Thoracic aorta (tissue), 2 donors: Measurements from ENCODE around the gene ATP12A. TPM values are rescaled to one million over a fixed set of nuclear protein-coding genes. Genes with fewer than 3 reads are reported as not detected.

ENCODE experiments used
- ATAC-seq: fragments of 150-250 bp; one replicate; pipeline ENCODE4 v1.8.0; 2017; ENCODE audit warnings: low read depth; ENCODE audit not compliant: insufficient number of reproducible peaks, low FRiP score
- DNase-seq: peaks from one replicate; pipeline ENCODE4 v3.0.0-alpha.2; 2020; ENCODE audit warnings: low spot score
- H3K27ac ChIP-seq, 2 donors: fragments of 200-600 bp; sonication (generic); 1 replicate in 1 of 2; 2 replicates in 1 of 2; pipeline ENCODE4 v1.5.1; 2016; ENCODE audit warnings: mild to moderate bottlenecking in 2 of 2, moderate library complexity in 2 of 2
- H3K27me3 ChIP-seq: fragments of 200-600 bp; sonication (generic); replicated peaks from 2 replicates; pipeline ENCODE4 v1.6.0; 2016; ENCODE audit warnings: mild to moderate bottlenecking; ENCODE audit not compliant: insufficient read depth
- H3K36me3 ChIP-seq: fragments of 200-600 bp; sonication (generic); one replicate; pipeline ENCODE4 v1.5.1; 2016
- H3K4me1 ChIP-seq, 2 donors: fragments of 200-600 bp; sonication (generic); 1 replicate in 1 of 2; 2 replicates in 1 of 2; pipeline versions ENCODE4 v1.5.1 to v1.6.0; 2016; ENCODE audit warnings: low read depth in 2 of 2, mild to moderate bottlenecking in 1 of 2; ENCODE audit not compliant: control insufficient read depth in 1 of 2
- H3K4me3 ChIP-seq: fragments of 200-600 bp; sonication (generic); 2 replicates; pipeline ENCODE4 v1.5.1; 2016; ENCODE audit warnings: mild to moderate bottlenecking
- H3K9me3 ChIP-seq: fragments of 200-600 bp; sonication (generic); 2 replicates; pipeline ENCODE4 v1.5.1; 2016
- CTCF ChIP-seq: fragments of 200-600 bp; sonication (generic); IDR thresholded peaks from one replicate; pipeline ENCODE4 v1.5.1; 2019; ENCODE audit warnings: antibody characterized with exemption
- total RNA-seq, 2 donors: library from RNA; depleted of rRNA; stranded (reverse); fragments of >200 nt; gene quantifications; one replicate each; pipeline versions ENCODE4 v1.1.0 to v1.2.3, GENCODE V29; 2016

The ATP12A gene
- total RNA-seq, 2 donors from 2014 or later, result 0.14 TPM; not detected in 1

DNA sequence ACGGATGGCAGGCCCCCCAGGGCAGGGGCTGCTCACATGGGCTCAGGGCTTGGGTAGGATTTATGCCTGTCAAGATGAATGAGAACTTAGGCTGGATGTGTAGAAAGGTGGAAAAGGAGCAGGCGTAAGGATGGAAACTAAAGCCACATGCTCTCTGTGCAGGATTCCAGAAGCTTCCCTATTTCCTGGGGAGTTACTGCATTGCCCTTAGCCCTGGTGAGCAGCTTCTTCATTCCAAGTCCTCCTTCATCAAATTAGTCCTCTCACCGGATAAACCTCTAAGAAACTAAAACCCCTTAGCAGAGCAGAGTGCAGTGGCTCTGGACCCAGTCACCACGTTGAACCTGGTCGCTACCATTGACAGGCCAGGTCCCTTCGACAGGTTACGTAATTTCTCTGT, 7.4 kb downstream of the ATP12A start:
- H3K36me3 ChIP-seq, result no peaks in the 10 kb centered on the region
- H3K27me3 ChIP-seq, result no peaks in the 10 kb centered on the region
- H3K27ac ChIP-seq, result no peak overlapping the region
- peak overlapping the region; percentile 33 for H3K4me3 ChIP-seq
- ATAC-seq (no peak), DNase-seq (no peak)
- TF ChIP-seq CTCF, result no peak
- no peaks in the 10 kb centered on the region for H3K9me3 ChIP-seq
- peaks cover 16 to 64% of the 10 kb centered on the region in 2 donors for H3K4me1 ChIP-seq

DNA sequence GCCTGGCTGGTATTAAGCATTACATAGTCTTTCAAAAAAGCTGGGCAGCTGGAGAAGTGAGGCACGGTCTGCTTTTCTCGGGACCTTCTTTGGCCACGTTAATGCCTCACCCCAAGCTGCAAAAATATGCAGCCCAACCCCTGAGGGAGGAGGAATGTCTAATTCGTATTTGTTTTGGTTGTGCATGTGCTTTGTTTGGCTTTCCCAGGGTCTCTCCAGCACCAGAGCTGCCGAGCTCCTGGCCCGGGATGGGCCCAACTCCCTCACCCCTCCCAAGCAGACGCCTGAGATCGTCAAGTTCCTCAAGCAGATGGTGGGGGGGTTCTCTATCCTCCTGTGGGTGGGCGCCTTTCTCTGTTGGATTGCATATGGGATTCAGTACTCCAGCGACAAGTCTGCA, 7.9 kb downstream of the ATP12A start:
- H3K4me1 ChIP-seq, result peaks cover 16 to 68% of the 10 kb centered on the region in 2 donors
- no peak for TF ChIP-seq CTCF
- H3K27ac ChIP-seq, result no peak overlapping the region
- DNase-seq (no peak), ATAC-seq (peak; percentile 33)
- no peaks in the 10 kb centered on the region for H3K36me3 ChIP-seq
- H3K4me3 ChIP-seq, result peak overlapping the region; percentile 33
- no peaks in the 10 kb centered on the region for H3K9me3 ChIP-seq
- H3K27me3 ChIP-seq, result no peaks in the 10 kb centered on the region

DNA sequence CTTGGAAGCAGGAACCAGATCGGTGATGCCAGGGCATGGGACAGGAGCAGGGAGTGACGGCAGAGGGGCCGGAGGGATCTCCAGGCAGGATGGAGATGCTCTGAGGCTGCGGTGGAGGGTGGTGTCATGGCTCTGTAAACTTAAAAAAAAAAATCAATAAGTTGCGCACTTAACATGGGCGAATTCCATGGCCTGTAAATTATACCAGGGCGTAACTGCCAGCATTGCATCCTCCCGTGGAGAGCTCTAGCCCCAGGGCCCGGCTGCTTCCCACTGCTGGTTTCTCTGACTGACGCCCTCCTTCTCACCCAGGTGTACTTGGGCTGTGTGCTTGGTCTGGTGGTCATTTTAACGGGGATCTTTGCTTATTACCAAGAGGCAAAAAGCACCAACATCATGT, 8.7 kb downstream of the ATP12A start:
- H3K27ac ChIP-seq, result no peak overlapping the region
- no peak for TF ChIP-seq CTCF
- ATAC-seq (no peak), DNase-seq (no peak)
- H3K36me3 ChIP-seq, result no peaks in the 10 kb centered on the region
- H3K9me3 ChIP-seq, result no peaks in the 10 kb centered on the region
- no peaks in the 10 kb centered on the region for H3K27me3 ChIP-seq
- H3K4me1 ChIP-seq, result peaks cover 16 to 68% of the 10 kb centered on the region in 2 donors
- H3K4me3 ChIP-seq, result no peak overlapping the region

GRCh38 chr13:24691381-24691780, 11.2 kb downstream of the ATP12A start:
- no peak for DNase-seq
- no peak for ATAC-seq
- H3K4me1 ChIP-seq, result peaks cover 8 to 51% of the 10 kb centered on the region in 2 donors
- H3K36me3 ChIP-seq, result no peaks in the 10 kb centered on the region
- H3K27ac ChIP-seq, result no peak overlapping the region
- H3K27me3 ChIP-seq, result no peaks in the 10 kb centered on the region
- no peaks in the 10 kb centered on the region for H3K9me3 ChIP-seq
- no peak overlapping the region for H3K4me3 ChIP-seq
- TF ChIP-seq CTCF, result no peak

DNA sequence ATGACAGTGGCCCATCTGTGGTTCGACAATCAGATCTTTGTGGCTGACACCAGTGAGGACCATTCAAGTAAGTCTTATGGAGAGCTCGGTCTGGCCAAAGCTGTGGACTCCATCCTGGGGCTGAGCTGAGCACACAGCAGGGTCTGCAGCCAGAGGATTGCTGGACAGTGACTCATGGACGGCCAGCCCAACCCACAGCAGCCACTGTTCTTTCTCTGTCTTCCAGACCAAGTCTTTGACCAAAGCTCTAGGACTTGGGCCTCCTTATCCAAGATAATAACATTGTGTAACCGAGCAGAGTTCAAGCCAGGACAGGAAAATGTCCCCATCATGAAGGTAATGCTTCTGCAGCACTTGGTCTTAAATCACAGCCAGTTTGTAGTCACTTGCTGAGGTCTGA, 12.4 kb downstream of the ATP12A start:
- TF ChIP-seq CTCF, result no peak
- Histone ChIP-seq H3K27me3 (no peaks in the 10 kb centered on the region), H3K27ac (no peak overlapping the region), H3K9me3 (no peaks in the 10 kb centered on the region), H3K4me3 (no peak overlapping the region), H3K36me3 (no peaks in the 10 kb centered on the region), H3K4me1 (peaks cover 8 to 48% of the 10 kb centered on the region in 2 donors)
- ATAC-seq (peak; percentile 36), DNase-seq (no peak)
